Panc1 (cell line): ENCODE data around the gene DTX2.
"Not testable (repeated sequence)": the region's sequence is repeated elsewhere in the genome, so short reads cannot be mapped to it uniquely, and the experiment has no call there.

ENCODE experiments used
- CTCF ChIP-seq: fragments of 450-650 bp; IDR thresholded peaks from 2 replicates; pipeline ENCODE4 v1.5.1; 2017; ENCODE audit warnings: mild to moderate bottlenecking
- POLR2AphosphoS5 ChIP-seq: IDR thresholded peaks from 2 replicates; pipeline ENCODE4 v1.6.1; 2012; ENCODE audit warnings: mild to moderate bottlenecking, low read depth, low read length, moderate library complexity
- REST ChIP-seq, 2 experiments: IDR thresholded peaks; 2 replicates each; pipeline ENCODE4 v1.6.1; 2011 to 2012; ENCODE audit warnings: low read depth in 2 of 2, control low read depth in 1 of 2, low read length in 1 of 2, mild to moderate bottlenecking in 1 of 2, moderate library complexity in 1 of 2; ENCODE audit not compliant: insufficient read depth in 1 of 2
- SIN3A ChIP-seq: IDR thresholded peaks from 2 replicates; pipeline ENCODE4 v1.6.1; 2012; ENCODE audit warnings: low read depth, mild to moderate bottlenecking, low read length, moderate library complexity, borderline replicate concordance; ENCODE audit not compliant: insufficient read depth
- TCF7L2 ChIP-seq: IDR thresholded peaks from 2 replicates; pipeline ENCODE4 v1.6.1; 2011; ENCODE audit warnings: mild to moderate bottlenecking, low read depth, low read length, inconsistent platforms

- not testable (repeated sequence) for TF ChIP-seq POLR2AphosphoS5; CTCF; REST (IDR thresholded peaks at IDR 0.05; ENCODE audit: insufficient read depth in 1 of 2, low read depth in 2 of 2, low read length in 1 of 2); SIN3A; TCF7L2
Measured at GRCh38 chr7:76504351-76505167, 43.0 kb downstream of the DTX2 start.
